ENCODE data around the gene CSGALNACT2.

The CSGALNACT2 gene

DNA sequence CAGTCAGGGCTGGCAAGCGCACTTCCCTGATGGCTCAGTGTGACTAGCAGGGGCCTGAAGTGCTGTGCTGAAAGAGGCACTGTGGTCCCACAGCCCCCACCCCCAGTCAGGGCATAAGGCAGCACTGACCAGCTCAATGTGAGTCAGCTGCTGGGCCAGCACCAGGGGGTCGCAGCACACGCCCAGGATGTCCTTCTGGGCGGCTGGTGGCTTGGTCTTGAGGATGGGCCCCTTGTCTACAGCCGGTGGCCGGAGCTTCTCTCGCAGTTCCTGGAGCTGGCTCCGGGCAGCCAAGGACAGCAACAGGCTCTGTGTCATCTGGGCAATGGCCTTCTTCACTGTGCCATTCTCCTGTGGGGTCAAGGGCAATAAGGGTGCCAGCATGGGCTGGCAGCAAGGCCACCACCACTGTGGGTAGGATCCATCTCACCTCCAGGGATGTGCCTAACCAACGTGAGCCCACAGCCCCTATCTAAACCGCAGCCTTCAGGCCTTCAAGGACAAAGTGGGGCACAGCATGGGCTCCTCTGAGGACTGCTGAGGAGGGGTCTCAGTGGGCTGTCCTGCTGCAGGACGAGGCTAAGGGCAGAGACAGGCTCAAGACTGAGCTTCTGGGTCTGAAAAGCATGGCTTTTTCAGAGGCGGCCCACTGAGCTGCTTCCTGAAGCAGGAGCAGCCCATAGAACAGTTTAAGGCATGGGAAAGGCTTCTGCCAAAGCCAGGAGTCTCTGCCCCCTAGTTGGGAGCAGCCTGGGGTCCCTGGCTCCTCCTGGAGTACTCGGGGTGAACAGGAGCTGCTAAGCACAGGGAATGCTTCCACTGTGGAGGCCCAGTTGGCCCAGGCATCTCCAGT is 62.5 kb downstream of the CSGALNACT2 start:
- DNase-seq (ENCODE audit: extremely low read depth, low read depth): no peak
- TF ChIP-seq CTCF (IDR thresholded peaks at IDR 0.05; ENCODE audit: low read depth, low read length): no peak

- no peak for DNase-seq (ENCODE audit: extremely low read depth, low read depth)
- no peak for TF ChIP-seq CTCF (IDR thresholded peaks at IDR 0.05; ENCODE audit: low read depth, low read length)
These were observed 63.4 kb downstream of the CSGALNACT2 start for GRCh38 chr10:43201545-43202131.

DNA sequence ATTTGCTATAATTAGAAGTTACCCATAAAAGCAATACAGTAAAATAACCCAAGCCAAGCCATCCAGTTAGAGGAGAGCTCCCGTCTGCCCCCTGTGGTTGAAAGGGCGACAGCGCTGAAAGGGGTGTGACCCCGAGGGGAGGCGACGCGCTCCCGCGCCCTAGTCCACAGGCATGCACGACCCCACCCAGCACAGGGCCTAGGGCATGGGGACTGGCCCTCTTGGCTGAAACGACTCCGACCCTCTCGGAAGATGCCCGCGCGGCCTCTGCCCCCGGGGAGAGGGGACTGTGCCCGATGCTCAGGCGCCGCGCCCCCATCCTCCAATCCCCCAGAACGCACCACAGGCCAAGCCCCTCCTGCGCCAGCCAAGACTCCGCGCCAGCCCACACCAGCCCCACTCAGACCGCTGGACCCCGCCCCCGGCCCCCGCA is 64.0 kb downstream of the CSGALNACT2 start:
- TF ChIP-seq CTCF (IDR thresholded peaks at IDR 0.05; ENCODE audit: low read depth, low read length): peak; percentile 68

DNA sequence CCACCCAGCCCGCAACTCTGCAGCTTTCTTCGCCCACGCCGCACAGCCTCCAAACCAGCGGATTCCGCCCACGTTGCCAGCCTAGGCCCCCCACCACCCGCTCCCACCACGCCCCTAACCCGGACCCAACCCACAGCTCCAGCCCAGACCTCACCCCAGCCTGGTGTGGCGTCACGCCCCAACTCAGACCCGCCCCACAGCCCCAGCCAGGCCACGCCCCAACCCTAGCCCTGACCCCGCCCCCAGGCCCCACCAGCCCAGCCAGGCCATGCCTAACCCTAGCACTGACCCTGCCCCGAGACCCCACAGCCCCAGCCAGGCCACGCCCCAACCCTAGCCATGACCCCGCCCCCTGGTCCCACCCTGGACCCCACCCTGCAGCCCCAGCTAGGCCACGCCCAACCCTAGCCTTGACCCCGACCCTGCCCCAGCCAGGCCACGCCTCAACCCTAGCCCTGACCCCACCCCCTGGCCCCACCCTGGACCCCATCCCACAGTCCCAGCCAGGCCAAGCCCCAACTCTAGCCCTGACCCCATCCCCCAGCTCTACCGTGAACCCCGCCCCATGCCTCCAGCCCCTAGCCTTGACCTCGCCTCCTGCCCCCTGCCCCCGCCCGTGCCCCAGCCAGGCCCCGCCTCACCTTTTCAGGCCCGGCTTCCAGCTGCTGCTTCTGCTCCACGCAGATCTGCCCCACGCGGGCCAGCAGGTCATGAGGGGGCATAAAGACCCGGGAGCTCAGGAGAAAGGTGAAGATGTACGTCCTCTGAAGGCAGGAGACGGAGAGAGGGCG is 64.6 kb downstream of the CSGALNACT2 start:
- no peak for TF ChIP-seq CTCF (IDR thresholded peaks at IDR 0.05; ENCODE audit: low read depth, low read length)
- no peak for DNase-seq (ENCODE audit: extremely low read depth, low read depth)

More for the DNA sequence above, 64.0 kb downstream of the CSGALNACT2 start:
- DNase-seq (ENCODE audit: extremely low read depth, low read depth): no peak

DNA sequence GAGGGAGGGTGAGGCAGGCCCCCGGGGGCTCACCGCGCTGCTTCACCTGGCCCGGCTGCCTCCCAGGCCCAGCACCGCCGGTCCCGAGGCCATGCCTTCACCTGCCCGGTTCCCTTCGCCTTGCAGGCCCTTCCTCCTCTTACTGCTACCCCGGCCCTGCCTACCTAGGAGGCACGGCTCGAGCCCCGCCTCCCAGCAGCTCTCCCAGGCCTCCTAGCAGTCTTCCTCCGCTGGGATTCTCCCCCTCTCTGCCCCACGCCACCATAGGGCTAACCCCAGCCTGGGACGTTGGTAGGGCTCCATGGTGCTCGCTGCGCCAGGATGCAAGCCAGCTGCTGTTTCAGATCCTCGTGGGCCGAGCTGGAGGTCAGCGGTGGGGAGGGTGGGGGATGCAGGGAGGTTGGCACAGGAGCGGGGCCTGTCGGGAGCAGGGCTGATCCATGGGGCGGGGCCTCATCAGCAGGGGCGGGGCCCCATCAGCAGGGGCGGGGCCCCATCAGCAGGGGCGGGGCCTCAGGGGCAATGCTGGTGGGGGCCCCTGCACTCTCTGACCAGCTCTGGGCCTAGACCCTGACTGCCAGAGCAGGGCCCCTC is 65.3 kb downstream of the CSGALNACT2 start:
- DNase-seq (ENCODE audit: extremely low read depth, low read depth): no peak
- TF ChIP-seq CTCF (IDR thresholded peaks at IDR 0.05; ENCODE audit: low read depth, low read length): no peak

DNA sequence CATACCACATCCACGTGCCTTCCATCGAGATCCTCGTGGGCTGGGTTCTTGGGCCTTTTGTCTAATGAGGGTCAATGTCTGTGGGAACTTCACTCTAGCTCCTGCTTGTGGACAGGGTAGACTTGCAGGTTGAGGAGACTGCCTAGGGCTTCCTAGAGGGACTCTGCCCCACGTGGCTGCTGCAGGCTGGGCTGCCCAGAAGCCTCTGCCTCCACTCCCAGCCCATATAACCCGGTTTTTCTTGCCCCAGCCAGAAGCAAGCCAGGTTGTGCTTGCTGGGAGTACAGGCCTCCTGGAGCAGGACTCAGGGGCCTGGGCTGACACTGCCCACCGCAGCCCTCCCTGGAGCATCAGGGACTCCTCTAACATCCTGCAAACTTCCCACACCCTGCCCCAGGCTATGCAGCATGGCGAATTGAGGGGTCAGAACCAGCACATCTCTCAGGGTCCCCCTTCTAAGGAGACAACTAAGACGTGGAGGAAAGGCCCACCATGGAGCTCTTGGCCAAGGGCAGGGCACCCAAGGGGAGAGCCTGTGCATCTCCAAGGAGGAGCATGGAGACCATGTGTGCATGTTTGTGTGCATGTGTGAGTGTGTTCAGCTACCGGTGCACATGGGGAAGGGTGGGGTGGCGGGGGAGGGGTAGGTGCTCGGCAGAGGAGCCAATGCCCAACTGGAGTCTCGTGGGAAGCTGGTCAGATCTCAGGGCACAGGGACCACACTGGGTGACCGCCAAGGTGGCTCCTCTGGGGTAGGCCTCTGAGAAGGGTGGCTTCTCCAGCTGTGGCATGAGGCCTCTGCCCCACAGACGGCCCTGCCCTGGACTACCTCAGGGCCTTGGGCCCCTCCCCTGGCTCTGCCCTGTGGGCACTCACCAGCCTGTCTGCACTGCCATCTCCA is 66.0 kb downstream of the CSGALNACT2 start:
- no peak for DNase-seq (ENCODE audit: extremely low read depth, low read depth)
- no peak; the same call in 1 of the 2 replicates for TF ChIP-seq CTCF (IDR thresholded peaks at IDR 0.05; ENCODE audit: low read depth, low read length)

All from AG09319 (cell line).